Stimulated activated CD4-positive, alpha-beta T cell treated with anti-CD3 and anti-CD28 coated beads, Interleukin-4, amount 100 ng/mL, for 1 hour (primary cell): Measurements from ENCODE around the gene NCOR2.
A peak's percentile ranks its signal among the peaks of the same experiment; 100 is the strongest.
"Not testable (repeated sequence)": the region's sequence is repeated elsewhere in the genome, so short reads cannot be mapped to it uniquely, and the experiment has no call there.

Source experiments
- DNase-seq: peaks from one replicate; pipeline ENCODE4 v3.0.0-alpha.2; 2020

NCOR2 gene

GRCh38 chr12:124599074-124599999 is 31.9 kb upstream of the NCOR2 start:
- DNase-seq: no peak

GRCh38 chr12:124597041-124597440 is 29.6 kb upstream of the NCOR2 start:
- no peak for DNase-seq

DNA sequence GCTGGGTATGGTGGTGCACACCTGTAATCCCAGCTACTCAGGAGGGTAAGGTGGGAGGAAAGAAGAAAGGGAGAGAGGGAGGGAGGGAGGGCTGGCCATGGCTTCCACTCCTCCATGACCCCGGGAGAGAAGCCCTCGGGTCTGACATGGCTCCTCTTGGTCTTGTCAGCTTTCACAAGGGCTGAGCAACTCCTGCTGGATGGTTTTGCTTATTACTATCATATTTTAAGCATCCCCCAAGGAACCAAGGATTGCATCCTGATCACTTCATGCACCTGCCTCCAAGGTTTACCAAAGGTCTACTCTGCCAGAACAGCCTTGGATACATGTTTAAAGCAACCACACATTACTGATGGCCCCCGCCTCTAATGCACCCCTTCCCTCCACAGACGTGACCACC is 28.0 kb upstream of the NCOR2 start:
- DNase-seq: no peak

GRCh38 chr12:124594851-124595250 is 27.4 kb upstream of the NCOR2 start:
- no peak for DNase-seq

DNA sequence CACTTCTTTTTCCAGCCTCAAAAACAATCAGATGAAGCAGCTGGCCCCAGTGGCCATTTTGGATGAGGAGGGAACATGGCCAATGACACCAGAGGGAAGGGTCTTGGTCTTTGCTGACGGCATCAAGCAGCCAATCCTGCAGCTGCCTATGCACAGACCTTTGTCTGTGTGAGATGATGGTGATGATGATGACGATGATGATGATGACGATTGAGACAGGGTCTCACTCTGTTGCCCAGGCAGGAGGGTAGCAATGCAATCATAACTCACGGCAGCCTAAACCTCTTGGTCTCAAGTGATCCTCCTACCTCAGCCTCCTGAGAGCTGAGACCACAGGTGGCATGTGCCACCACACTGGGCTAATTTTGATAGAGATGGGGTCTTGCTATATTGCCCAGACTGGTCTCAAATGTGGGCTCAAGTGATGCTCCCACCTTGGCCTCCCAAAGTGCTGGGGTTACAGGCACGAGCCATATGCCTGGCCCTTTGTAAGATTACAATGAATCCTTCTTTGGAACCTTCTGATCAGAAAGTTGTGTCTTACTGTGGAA is 26.5 kb upstream of the NCOR2 start:
- DNase-seq: no peak

DNA sequence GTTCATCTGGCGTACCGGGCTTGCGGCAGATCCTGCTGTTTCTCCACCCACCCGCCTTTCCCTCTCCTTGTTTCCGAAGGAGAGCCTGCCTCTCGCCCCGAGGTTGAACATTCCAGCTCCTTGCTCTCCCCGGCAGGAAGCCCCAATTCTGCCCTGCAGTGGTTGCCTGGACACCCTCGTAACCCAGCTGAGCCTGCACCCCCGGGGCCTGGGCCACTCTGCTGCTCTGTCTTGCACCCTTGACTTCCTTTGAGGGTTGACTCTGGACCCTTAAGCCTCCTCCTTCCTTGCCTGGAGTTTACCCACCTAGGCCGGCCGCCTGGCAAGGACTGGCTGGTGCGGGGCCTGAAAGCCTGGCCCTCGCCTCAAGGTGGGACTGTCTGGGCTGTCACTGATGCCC is 25.8 kb upstream of the NCOR2 start:
- DNase-seq: no peak

- no peak for DNase-seq
Observed at GRCh38 chr12:124592481-124593160, 25.2 kb upstream of the NCOR2 start.

- DNase-seq: no peak
Observed at GRCh38 chr12:124592050-124592449, 24.6 kb upstream of the NCOR2 start.

GRCh38 chr12:124590447-124590846 is 23.0 kb upstream of the NCOR2 start:
- no peak for DNase-seq

GRCh38 chr12:124588751-124589267 is 21.4 kb upstream of the NCOR2 start:
- DNase-seq: peak; percentile 30

GRCh38 chr12:124588018-124588634 is 20.7 kb upstream of the NCOR2 start:
- DNase-seq: no peak

DNA sequence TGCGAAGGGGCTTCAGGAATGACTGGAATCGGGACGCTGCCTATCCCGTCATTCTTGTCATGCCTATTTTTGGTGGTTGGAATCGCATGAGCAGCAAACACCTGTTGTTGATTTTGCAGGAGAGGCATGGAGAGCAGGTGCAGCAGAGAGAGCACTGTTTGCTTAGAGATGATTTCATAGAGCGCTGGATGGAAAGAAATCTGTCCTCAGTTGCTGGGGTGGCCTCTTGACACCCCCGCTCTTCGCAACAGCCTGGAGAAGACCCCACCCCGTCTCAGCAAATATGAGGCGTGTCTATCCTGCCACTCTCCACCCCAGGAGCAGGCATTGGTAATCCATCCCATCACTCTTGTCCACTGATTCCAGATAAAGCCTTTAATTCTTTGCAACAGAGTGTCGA is 19.3 kb upstream of the NCOR2 start:
- no peak for DNase-seq

GRCh38 chr12:124584494-124584893 is 17.1 kb upstream of the NCOR2 start:
- DNase-seq: not testable (repeated sequence)

- no peak for DNase-seq
Observed at GRCh38 chr12:124583854-124584253, 16.4 kb upstream of the NCOR2 start.

- no peak for DNase-seq
Observed at GRCh38 chr12:124582108-124582424, 14.7 kb upstream of the NCOR2 start.

GRCh38 chr12:124581307-124582107 is 14.1 kb upstream of the NCOR2 start:
- no peak for DNase-seq

DNA sequence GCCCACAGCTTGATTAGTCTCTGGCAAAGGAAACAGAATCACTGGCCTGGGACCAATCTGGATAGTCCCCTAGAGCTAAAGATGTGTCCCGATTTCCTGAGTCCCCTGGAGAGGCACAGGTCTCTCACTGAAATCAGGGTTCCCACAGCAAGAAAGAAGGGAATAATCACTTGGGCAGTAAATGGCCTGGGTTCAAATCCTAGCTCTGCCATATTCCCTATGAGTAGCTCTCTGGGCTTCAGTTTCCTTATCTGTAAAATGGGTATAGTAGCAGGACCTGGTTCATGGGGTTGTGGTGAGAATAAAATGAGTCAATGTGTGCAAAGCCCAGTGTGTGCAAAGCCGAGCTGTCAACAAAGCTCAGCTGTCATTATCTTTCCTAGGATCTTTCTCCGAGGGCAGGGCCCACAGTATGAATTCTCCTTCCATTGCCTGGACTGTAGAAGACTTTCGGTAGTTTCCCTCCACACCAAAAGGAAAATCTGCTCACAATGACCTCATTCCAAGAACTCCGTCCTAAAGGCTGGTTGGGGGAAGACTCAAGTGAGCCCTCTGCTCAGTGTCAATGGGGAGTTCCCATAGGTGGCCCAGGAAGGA is 12.6 kb upstream of the NCOR2 start:
- no peak for DNase-seq

DNA sequence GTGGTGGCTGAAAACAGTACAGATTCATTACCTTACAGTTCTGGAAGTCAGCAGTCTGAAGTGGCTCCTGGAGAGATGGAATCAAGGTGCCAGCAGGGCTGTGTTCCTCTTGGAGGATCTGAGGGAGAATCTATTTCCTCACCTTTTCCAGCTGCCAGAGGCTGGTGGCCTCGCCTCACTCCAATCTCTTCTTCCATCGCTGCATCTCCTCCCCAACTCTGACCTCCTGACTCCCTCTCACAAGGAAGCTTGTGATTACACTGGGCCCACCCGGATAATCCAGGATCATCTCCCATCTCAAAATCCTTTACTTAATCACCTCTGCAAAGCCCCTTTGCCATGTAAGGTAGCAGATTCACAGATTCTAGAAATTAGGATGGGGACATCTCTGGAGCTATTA is 11.4 kb upstream of the NCOR2 start:
- DNase-seq: no peak

DNA sequence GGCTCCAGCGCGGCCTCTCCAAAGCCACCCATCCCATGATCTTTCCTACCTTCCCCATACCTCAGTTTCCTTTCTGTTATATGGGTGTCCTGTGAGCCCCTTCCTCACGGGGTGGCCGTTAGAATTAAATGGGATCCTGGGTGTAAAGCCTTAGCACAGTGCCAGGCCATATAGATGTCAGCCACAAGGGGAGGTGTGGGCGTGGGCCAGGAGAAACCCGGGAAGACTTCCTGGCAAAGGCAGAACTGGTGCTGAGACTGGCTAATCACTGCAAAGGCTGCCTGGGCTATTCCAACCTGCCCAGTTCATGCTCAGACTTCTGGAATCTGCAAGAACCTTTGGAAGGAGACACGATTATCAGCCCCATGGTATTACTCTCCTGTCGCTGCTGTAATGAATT is 11.0 kb upstream of the NCOR2 start:
- DNase-seq: no peak

- no peak for DNase-seq
Observed at GRCh38 chr12:124577986-124578385, 10.6 kb upstream of the NCOR2 start.

DNA sequence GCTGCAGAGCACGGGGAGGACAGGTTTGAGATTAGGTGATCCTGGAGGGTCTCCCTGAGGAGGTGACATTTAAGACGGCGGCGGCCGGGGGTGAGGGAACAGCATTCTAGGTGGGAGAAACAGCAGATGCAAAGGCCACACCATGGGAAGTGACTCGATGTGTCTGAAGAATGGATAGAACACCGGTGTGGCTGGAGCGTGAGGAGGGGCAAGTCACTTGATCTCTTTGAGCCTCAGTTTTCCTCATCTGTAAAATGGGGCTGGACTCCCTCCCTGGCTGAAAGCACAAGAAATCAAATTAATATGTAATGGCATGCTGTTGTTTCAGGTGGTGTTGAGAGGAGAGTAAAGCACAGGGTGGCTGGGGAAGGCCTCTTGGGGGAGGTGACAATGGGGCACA is 10.0 kb upstream of the NCOR2 start:
- no peak for DNase-seq

DNA sequence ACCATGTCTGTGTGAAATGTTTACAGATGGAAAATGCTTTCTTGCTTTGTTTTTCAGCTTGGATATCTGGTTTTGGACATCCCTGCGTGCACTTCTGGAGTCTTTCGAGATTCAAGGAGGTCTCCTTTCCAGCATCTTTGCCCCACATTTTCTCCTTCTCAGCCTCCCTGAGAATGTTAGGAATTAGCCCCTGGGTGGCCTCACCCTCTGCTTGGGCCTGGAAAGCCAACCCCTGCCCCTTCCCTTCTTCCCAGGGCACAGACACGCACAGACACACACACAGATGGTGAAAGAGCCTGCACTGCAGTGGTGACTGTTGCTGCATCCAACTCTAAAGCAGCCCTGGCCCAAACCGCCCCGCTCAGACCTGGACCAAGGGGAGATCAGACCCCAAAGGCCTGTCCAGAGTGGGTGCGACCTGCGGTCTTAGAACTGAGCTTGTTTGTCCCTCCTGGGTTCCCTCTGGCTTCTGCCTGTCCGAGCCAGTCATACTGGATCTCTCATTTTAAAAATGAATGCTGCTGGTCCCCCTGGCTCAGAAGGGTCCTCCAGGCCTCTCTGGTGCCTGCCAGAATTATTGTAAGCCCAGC is 8.7 kb upstream of the NCOR2 start:
- DNase-seq: no peak
